Endothelial cell of umbilical vein (primary cell): ENCODE results near the gene DAAM1. TPM values are rescaled to one million over a fixed set of nuclear protein-coding genes. Genes with fewer than 3 reads are reported as not detected.

Experiments
- BruUV-seq: library from RNA; stranded (reverse); fragments of 400-500 nt; replicated peaks from 2 replicates; lab custom pipeline; 2021; lab: Mats Ljungman, UMichigan
- CTCF ChIA-PET: fragments of 300-600, 350-600 bp; sonication (Branson Sonifier 250); formaldehyde crosslinking; loops from one replicate; lab custom pipeline; 2021; ENCODE audit warnings: antibody characterized with exemption, inconsistent platforms; lab: Charles Lee
- POLR2A ChIA-PET: fragments of 300-600, 350-600 bp; sonication (Branson Sonifier 250); formaldehyde crosslinking; loops from one replicate; lab custom pipeline; 2021; ENCODE audit warnings: antibody characterized with exemption, inconsistent platforms; lab: Charles Lee
- DNase-seq: peaks from one replicate; pipeline ENCODE4 v3.0.0-alpha.2; 2011; ENCODE audit warnings: low read depth, low spot score
- FAIRE-seq: peaks from 2 replicates; lab custom pipeline; 2011; peaks lifted over from hg19 to GRCh38; lab: Jason Lieb, UNC
- H2AFZ ChIP-seq: 2 replicates; pipeline ENCODE4 v1.6.0; 2012; ENCODE audit warnings: low read depth, low read length, control low read depth, inconsistent platforms
- H3K27ac ChIP-seq: 2 replicates; pipeline ENCODE4 v1.5.1; 2011; ENCODE audit warnings: low read depth, mild to moderate bottlenecking, control low read depth, low read length, moderate library complexity; ENCODE audit not compliant: insufficient read depth
- H3K27me3 ChIP-seq, 2 experiments: 2 replicates each; pipeline versions ENCODE4 v1.6.0 to v1.6.1; 2011; ENCODE audit warnings: low read length in 2 of 2, mixed read lengths in 1 of 2; ENCODE audit not compliant: control insufficient read depth in 2 of 2, insufficient read depth in 2 of 2
- H3K36me3 ChIP-seq, 2 experiments: 2 replicates in 1 of 2; 3 replicates in 1 of 2; pipeline ENCODE4 v1.5.1; 2011; ENCODE audit warnings: low read length in 2 of 2, mild to moderate bottlenecking in 1 of 2, moderate library complexity in 1 of 2; ENCODE audit not compliant: control insufficient read depth in 2 of 2, insufficient read depth in 2 of 2; ENCODE audit errors: extremely low read depth in 1 of 2
- H3K4me1 ChIP-seq: 3 replicates; pipeline ENCODE4 v1.5.1; 2011; ENCODE audit warnings: mild to moderate bottlenecking, low read length; ENCODE audit not compliant: control insufficient read depth, insufficient read depth; ENCODE audit errors: extremely low read depth
- H3K4me2 ChIP-seq: 2 replicates; pipeline ENCODE4 v1.6.1; 2011; ENCODE audit warnings: low read length, control low read depth, mixed read lengths; ENCODE audit not compliant: insufficient read depth
- H3K4me3 ChIP-seq, 3 experiments: fragments of 200-600 bp in 1 of 3; sonication (generic), shearing (Covaris generic) in 1 of 3; replicated peaks in 1 of 3; 2 replicates each; pipeline ENCODE4 v1.5.1; 2011 to 2016; ENCODE audit warnings: control low read depth in 3 of 3, low read length in 3 of 3, mild to moderate bottlenecking in 2 of 3, inconsistent platforms in 1 of 3, low read depth in 1 of 3, moderate library complexity in 1 of 3; ENCODE audit not compliant: insufficient read depth in 1 of 3
- H3K79me2 ChIP-seq: 2 replicates; pipeline ENCODE4 v1.6.0; 2012; ENCODE audit warnings: low read length, inconsistent platforms; ENCODE audit not compliant: control insufficient read depth, insufficient read depth
- H3K9ac ChIP-seq: replicated peaks from 2 replicates; pipeline ENCODE3; 2011; ENCODE audit warnings: low read length, control low read depth; ENCODE audit not compliant: insufficient read depth; ENCODE audit errors: extremely low read depth
- H3K9me1 ChIP-seq: replicated peaks from 3 replicates; pipeline ENCODE4 v1.6.0; 2011; ENCODE audit warnings: mild to moderate bottlenecking, low read length; ENCODE audit not compliant: control insufficient read depth, insufficient read depth; ENCODE audit errors: extremely low read depth
- H3K9me3 ChIP-seq: replicated peaks from 2 replicates; pipeline ENCODE4 v1.5.1; 2012; ENCODE audit warnings: low read length, inconsistent platforms; ENCODE audit not compliant: control insufficient read depth, insufficient read depth
- H4K20me1 ChIP-seq: replicated peaks from 2 replicates; pipeline ENCODE3; 2011; ENCODE audit warnings: mild to moderate bottlenecking, low read length; ENCODE audit not compliant: control insufficient read depth, insufficient read depth; ENCODE audit errors: extremely low read depth
- EZH2 ChIP-seq: IDR thresholded peaks from 2 replicates; pipeline ENCODE4 v1.6.1; 2012; ENCODE audit warnings: borderline replicate concordance, low read depth, mild to moderate bottlenecking, moderate library complexity, low read length, inconsistent platforms; ENCODE audit not compliant: severe bottlenecking
- FOS ChIP-seq: IDR thresholded peaks from 2 replicates; pipeline ENCODE4 v1.6.1; 2011; ENCODE audit warnings: mild to moderate bottlenecking, low read length, moderate library complexity, borderline replicate concordance; ENCODE audit not compliant: insufficient read depth
- GATA2 ChIP-seq: IDR thresholded peaks from 2 replicates; pipeline ENCODE4 v1.7.0; 2011; ENCODE audit warnings: low read depth, mild to moderate bottlenecking, moderate library complexity, mixed read lengths, low read length; ENCODE audit not compliant: insufficient read length, insufficient read depth
- JUN ChIP-seq: IDR thresholded peaks from 2 replicates; pipeline ENCODE4 v1.6.1; 2011; ENCODE audit warnings: borderline replicate concordance, low read depth; ENCODE audit not compliant: insufficient read length, insufficient read depth
- MAX ChIP-seq: IDR thresholded peaks from 2 replicates; pipeline ENCODE4 v1.6.1; 2011; ENCODE audit not compliant: insufficient read depth, insufficient read length
- MYC ChIP-seq: IDR thresholded peaks from one replicate; pipeline ENCODE4 v1.6.1; 2011; ENCODE audit warnings: mild to moderate bottlenecking, low read depth, low read length
- POLR2A ChIP-seq: IDR thresholded peaks from 2 replicates; pipeline ENCODE4 v1.6.1; 2012; ENCODE audit warnings: low read depth, mild to moderate bottlenecking, control low read depth, low read length
- POLR2AphosphoS5 ChIP-seq: IDR thresholded peaks from 2 replicates; pipeline ENCODE4 v1.6.1; 2012; ENCODE audit warnings: low read depth, mild to moderate bottlenecking, control low read depth, low read length, moderate library complexity; ENCODE audit not compliant: insufficient read depth
- dilution Hi-C: fragments of 300-500 bp; cut with MboI; formaldehyde crosslinking; loops from one replicate; pipeline ENCODE4 v1.15.0; 2019; ENCODE audit warnings: low sequenced_read_pairs; ENCODE audit not compliant: extremely low pct_ligation_motif_present
- intact Hi-C: fragments of 100-400 bp; cut with micrococcal nuclease; formaldehyde crosslinking; loops from one replicate; pipeline ENCODE4 v1.10.0; 2022
- polyA plus RNA-seq, 4 experiments: library from polyadenylated mRNA; depleted of rRNA in 3 of 4; stranded (reverse) in 3 of 4; unstranded in 1 of 4; fragments of >200 nt; gene quantifications; 2 replicates each; pipeline versions ENCODE4 v1.2.1 to v1.2.3, GENCODE V29; 2011 to 2012; ENCODE audit warnings: missing spikeins in 1 of 4
- total RNA-seq: library from RNA; stranded (reverse); gene quantifications from 2 replicates; pipeline ENCODE4 v1.2.3, GENCODE V29; 2021
- TF ChIP-seq, protein P1 (sequence below), 2 donors: IDR thresholded peaks; 1 replicate in 1 of 2; 2 replicates in 1 of 2; pipeline ENCODE4 v1.5.1; 2011; ENCODE audit warnings: low read length in 2 of 2, mild to moderate bottlenecking in 2 of 2, moderate library complexity in 2 of 2, control low read depth in 1 of 2, inconsistent platforms in 1 of 2, low read depth in 1 of 2; ENCODE audit not compliant: insufficient read depth in 1 of 2; ENCODE audit errors: extremely low read depth in 1 of 2

Gene DAAM1
- total and polyA plus RNA-seq, 2 donors (not counting 3 experiments of a cell fraction or from before 2014, with no cell fraction given): 10.2 to 25.3 TPM

GRCh38 chr14:59349258-59349701 lies 160.8 kb downstream of the DAAM1 start:
- no peak overlapping the region for H3K27ac ChIP-seq
- dilution Hi-C loops: no loop called here
- H3K4me2 ChIP-seq: no peak overlapping the region
- no peaks in the 10 kb centered on the region for H4K20me1 ChIP-seq
- ChIA-PET CTCF (no interaction called here), POLR2A (no interaction called here)
- no peaks in the 10 kb centered on the region for H3K27me3 ChIP-seq
- peaks cover 6% of the 10 kb centered on the region for H3K4me1 ChIP-seq
- no peak for TF ChIP-seq FOS
- FAIRE-seq: no peak
- DNase-seq: peak; percentile 58
- intact Hi-C loops: no loop called here
- BruUV-seq: no TSS peak
- no peaks in the 10 kb centered on the region for H3K79me2 ChIP-seq
- no peaks in the 10 kb centered on the region for H3K9me1 ChIP-seq
- H3K9ac ChIP-seq: no peak overlapping the region
- H3K9me3 ChIP-seq: no peaks in the 10 kb centered on the region
- H3K36me3 ChIP-seq: peaks cover 2 to 7% of the 10 kb centered on the region in 2 experiments
- no peak overlapping the region for H3K4me3 ChIP-seq
- H2AFZ ChIP-seq: no peak overlapping the region

- POLR2A ChIA-PET: no interaction called here
- DNase-seq (no peak), FAIRE-seq (no peak)
- dilution Hi-C loops (no loop called here), intact Hi-C loops (no loop called here)
- H4K20me1 ChIP-seq: no peaks in the 10 kb centered on the region
- TF ChIP-seq POLR2A (no peak), POLR2AphosphoS5 (no peak), FOS (no peak), JUN (no peak), MYC (no peak), EZH2 (no peak), MAX (no peak), GATA2 (no peak)
- TF ChIP-seq, protein P1, sequence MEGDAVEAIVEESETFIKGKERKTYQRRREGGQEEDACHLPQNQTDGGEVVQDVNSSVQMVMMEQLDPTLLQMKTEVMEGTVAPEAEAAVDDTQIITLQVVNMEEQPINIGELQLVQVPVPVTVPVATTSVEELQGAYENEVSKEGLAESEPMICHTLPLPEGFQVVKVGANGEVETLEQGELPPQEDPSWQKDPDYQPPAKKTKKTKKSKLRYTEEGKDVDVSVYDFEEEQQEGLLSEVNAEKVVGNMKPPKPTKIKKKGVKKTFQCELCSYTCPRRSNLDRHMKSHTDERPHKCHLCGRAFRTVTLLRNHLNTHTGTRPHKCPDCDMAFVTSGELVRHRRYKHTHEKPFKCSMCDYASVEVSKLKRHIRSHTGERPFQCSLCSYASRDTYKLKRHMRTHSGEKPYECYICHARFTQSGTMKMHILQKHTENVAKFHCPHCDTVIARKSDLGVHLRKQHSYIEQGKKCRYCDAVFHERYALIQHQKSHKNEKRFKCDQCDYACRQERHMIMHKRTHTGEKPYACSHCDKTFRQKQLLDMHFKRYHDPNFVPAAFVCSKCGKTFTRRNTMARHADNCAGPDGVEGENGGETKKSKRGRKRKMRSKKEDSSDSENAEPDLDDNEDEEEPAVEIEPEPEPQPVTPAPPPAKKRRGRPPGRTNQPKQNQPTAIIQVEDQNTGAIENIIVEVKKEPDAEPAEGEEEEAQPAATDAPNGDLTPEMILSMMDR (IDR thresholded peaks at IDR 0.05; ENCODE audit: extremely low read depth in 1 of 2, insufficient read depth in 1 of 2, low read depth in 1 of 2, low read length in 2 of 2): no peak
- H3K36me3 ChIP-seq: peaks cover 3 to 8% of the 10 kb centered on the region in 2 experiments
- no peak overlapping the region for H2AFZ ChIP-seq
- no TSS peak for BruUV-seq
- H3K9me3 ChIP-seq: no peaks in the 10 kb centered on the region
- H3K4me3 ChIP-seq: no peak overlapping the region
- no peaks in the 10 kb centered on the region for H3K27me3 ChIP-seq
- no peak overlapping the region for H3K9ac ChIP-seq
- peaks cover 6% of the 10 kb centered on the region for H3K4me1 ChIP-seq
- no peaks in the 10 kb centered on the region for H3K79me2 ChIP-seq
- CTCF ChIA-PET: interaction anchor here (1.0 kb wide), 1 partner anchor 30 kb away, joined by 3 read pairs; no protein-coding TSS in a partner anchor
- H3K4me2 ChIP-seq: no peak overlapping the region
- H3K9me1 ChIP-seq: no peaks in the 10 kb centered on the region
- H3K27ac ChIP-seq: no peak overlapping the region
Observed at GRCh38 chr14:59352961-59353360, 164.5 kb downstream of the DAAM1 start.
